Fibroblast of peridontal ligament (primary cell): ENCODE measurements around the gene CLUH.
"Not testable (repeated sequence)": the region's sequence is repeated elsewhere in the genome, so short reads cannot be mapped to it uniquely, and the experiment has no call there.

ENCODE experiments used
- DNase-seq: peaks from one replicate; pipeline ENCODE4 v3.0.0-alpha.2; 2010; ENCODE audit errors: extremely low read depth

Gene CLUH

DNA sequence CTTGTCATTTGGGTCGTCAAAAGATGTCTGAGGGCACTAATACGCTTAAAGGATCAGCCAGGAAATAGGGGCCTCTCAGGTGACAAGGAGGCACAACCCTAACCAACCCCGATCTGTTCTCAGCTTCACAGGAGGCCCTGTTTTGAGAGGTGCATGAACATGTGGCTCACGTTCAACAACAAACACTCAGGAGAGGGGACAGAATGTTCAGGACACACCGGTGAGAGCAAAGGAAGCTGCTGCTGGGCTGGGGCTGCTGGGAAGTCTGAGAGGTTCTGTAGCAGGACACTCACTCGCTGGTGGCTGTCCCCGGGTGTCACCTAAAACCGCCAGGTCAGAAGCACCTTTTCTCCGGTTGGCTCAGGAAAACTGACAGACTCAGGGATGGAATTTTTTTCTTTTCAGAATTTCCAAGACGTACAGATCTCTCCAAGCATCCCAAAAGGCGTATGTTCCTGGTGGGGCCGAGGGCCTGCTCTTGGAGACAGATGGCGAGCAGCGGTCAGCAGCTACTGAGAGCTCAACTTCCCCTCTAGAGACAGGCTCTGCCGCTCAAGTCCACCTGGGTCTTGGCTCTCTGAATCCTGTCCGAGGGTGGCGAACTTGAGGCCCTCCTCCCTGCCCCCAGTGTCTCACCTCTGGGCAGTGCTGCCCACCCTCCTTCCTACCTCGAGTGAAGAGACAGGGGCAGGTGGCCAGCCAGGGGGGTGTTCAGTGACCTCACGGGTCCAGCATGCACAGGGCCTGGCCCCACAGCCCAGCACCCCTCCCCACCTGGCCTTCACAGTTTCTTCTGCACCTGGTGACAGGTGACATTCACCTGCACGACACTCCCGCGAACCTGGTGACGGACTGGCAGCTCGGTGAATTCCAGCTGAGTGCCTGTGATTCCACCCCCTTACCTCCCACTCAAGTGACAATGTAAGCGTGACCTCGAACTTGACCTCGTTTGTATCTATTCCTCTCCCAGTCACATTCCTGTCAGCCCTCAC, 22.9 kb downstream of the CLUH start:
- no peak for DNase-seq

DNA sequence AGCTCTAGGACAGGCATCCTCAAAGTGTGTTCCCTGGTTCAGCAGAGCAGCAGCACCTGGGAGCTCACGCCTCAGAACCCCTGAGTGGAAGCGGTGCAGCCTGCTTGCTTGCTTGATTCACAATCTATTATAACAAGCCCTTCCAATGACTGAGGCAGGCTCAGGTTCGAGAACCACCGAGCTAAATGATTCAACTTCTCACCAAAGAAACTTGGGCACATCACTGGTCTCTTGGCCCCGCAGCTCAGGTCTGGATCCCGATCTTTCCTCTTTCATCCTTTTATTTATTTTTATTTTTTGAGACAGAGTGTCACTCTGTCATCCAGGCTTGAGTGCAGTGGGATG, 24.5 kb downstream of the CLUH start:
- DNase-seq: no peak

DNA sequence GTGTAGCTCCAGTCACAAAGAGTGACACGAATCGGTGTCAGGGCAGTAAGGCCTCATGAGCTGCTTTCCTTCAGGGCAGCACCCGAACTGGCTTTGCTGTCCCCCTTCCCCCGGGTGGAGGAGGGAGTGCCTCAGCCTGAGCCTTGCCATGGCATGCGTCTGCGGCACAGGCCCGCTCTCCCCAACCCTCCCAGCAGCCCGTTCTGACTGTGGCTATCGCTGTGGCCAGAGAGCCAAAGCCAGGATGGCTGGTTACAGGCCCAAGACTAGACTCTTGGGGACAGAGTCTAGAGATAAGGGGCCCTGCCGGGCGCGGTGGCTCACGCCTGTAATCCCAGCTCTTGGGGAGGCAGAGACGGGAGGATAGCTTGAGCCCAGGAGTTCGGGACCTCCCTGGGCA, 25.9 kb downstream of the CLUH start:
- no peak for DNase-seq

DNA sequence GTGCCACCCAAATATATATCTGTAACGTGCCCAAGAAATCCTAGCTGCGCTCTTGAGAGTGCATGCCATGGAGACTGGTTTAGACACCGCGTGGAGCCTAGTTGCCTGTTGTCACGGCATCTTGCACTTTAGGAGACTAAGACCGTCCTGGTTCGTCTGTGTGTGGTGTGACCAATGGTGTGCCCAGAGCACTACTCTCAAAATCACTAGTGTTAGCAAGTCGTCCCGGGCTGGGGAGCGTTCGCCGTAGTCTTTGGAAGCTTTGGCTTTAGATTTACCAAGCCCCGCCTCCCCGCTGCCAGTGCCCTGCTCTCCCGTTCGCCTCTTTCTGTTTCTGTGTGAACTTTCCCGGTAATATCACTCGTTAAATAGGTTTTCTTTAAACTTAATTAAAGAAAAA, 27.0 kb downstream of the CLUH start:
- DNase-seq: no peak

DNA sequence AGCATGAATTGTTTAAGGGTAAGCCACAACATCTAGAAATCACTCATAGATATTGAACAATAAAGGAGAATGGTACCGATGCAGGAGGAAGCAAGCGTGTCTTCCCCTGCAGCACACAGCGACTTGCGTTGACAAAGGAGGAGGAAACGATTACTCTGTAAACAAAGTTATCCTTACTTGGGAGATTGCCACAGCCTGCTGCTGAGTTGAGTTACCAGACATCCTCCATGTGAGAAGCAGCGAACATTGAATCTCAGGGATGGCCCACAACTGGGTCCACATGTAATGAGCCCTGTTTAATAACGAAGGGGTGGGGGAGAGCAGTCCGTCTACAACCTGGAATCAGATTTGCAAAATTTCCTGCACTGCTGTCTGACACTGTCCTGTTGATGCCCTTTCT, 27.7 kb downstream of the CLUH start:
- peak; percentile 65 for DNase-seq

DNA sequence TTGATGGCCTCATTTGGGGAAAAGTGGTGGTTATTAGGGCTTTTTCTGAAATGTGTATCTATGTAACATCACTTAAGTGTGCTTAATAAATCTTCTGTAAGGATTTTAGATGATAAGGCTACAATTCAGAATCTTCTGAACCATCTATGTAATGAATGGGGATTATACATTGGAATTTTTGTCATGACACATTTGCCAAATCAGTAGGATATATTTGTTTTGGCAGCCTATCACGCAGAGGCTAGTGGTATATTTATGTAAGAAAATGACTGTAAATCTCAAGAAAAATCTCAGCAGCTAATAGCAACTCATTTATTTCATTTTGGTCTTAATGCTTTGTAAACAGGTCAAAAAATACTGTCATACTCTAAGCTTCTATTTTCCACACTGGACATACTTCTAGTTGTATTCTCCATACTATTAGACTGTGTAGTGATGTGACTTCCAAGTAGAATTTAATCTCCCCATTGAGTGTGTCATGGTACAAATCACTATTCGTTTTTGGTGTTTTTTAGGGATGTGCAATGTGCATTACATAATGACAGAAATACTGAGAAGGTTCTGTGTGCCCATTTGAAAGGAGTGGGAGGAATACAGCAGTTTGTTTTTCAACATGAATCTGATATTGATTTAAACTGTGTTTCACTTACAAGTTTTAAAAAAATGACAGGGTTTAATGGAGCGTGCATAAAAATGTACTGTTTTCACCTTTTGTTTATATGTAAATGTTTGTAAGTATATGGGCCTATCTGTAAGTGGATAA, 29.2 kb downstream of the CLUH start:
- no peak for DNase-seq

DNA sequence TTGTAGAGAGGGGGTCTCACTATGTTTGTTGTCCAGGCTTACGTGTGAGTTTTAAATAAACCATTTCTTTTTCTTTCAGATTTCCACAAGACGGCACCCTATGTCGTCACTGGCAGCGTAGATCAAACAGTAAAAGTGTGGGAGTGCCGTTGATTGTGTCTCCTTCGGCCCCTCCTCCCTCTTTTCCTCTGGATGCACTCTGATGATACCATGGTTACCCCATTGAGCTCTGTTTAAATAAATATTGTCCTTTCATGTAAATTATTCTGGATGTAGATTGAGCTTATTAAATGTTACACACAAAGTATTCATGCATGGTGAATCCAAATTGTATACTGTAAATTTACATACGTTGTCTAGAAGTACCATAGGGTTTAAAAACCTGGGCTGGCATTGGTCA, 29.9 kb downstream of the CLUH start:
- no peak for DNase-seq

DNA sequence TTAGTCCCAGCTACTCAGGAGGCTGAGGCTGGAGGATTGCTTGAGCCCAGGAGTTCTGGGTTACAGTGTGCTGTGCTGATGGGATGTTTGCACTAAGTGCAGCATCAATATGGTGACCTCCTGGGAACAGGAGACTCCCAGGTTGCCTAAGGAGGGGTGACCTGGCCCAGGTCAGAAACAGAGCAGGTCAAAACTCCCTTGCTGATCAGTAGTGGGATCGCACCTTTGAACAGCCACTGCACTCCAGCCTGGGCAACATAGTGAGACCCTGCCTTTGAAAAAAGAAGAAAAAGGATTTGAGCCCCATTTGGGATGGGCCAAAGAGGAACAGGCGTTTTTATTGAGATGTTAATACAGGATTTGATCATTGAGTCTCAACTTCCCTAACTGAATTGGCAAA, 30.6 kb downstream of the CLUH start:
- no peak for DNase-seq

DNA sequence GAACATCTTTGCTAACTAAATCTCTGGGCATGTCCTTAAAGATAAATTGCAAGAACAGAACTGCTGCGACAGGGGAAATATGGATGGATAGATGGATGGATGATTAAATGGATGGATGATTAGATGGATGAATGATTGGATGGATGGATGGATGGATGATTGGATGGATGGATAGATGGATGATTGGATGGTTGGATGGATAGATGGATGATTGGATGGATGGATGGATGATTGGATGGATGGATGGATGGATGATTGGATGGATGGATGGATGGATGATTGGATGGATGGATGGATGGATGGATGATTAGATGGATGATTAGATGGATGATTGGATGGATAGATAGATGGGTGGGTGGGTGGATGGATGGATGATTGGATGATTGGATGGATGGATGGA, 32.3 kb downstream of the CLUH start:
- DNase-seq: not testable (repeated sequence)

DNA sequence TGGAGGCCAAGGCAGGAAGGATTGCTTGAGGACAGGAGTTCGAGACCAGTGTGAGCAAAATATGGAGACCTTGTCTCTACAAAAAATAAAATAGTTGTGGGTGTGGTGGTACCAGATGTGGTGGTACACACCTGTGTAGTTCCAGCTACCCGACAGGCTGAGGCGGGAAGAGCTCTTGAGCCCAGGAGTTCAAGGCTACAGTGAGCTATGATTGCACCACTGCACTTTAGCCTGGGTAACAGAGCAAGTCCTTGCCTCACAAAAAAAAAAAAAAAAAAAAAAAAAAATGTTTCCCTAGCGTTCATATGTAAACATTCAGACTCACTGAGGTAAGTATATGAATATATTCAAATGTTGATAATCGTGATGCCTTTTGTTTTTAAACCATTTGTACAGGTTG, 39.5 kb downstream of the CLUH start:
- no peak for DNase-seq

DNA sequence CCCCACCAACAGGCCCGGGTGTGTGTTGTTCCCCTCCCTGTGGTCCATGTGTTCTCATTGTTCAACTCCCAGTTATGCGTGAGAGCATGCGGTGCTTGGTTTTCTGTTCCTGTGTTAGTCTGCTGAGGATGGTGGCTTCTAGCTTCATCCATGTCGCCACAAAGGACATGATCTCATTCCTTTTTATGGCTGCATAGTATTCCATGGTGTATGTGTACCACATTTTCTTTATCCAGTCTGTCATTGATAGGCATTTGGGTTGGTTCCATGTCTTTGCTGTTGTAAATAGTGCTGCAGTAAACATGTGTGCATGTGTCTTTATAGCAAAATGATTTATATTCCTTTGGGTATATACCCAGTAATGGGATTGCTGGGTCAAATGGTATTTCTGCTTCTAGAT, 51.2 kb downstream of the CLUH start:
- DNase-seq: not testable (repeated sequence)

DNA sequence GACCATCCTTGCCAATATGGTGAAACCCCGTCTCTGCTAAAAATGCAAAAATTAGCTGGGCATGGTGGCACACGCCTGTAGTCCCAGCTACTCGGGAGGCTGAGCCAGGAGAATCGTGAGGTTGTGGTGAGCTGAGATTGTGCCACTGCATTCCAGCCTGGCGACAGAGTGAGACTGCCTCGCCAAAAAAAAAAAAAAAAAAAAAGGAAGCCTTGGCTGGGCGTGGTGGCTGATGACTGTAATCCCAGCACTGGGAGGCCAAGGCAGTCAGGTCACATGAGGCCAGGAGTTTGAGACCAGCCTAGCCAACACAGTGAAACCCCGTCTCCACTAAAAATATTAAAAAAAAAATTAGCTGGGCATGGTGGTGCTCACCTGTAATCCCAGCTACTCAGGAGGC, 52.2 kb downstream of the CLUH start:
- DNase-seq: peak; percentile 56

DNA sequence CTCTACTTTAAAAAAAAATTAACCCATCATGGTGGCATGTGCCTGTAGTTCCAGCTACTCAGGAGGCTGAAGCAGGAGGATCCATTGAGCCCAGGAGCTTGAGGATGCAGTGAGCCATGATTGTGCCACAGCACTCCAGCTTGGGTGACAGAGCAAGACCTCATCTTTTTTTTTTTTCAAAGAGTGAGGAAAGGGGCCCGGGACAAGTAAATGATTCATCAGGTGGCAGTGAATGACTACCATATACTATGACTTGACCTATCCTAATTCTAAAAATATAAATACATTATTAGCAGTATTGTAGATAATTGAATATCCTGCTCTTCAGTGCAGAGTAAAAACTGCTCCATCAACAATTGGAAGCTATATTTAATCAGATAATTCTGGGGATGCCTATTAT, 55.3 kb downstream of the CLUH start:
- DNase-seq: no peak

DNA sequence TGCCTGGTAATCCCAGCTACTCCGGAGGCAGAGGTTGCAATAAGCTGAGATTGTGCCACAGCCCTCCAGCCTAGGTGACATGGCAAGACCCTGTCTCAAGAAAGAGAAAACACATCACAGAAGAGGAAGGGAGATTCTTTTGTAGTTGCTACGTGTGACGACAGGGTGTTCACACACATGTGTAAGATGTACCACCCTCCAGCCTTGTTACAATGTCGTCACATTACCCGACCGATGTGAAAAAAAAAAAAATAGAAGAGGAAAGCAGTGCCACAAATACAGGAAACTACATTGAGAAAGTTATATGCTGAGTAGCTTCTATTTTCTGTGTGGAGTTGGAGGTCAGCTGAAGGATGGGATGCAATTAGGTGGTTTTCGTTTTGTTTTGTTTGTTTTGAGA, 56.0 kb downstream of the CLUH start:
- no peak for DNase-seq

DNA sequence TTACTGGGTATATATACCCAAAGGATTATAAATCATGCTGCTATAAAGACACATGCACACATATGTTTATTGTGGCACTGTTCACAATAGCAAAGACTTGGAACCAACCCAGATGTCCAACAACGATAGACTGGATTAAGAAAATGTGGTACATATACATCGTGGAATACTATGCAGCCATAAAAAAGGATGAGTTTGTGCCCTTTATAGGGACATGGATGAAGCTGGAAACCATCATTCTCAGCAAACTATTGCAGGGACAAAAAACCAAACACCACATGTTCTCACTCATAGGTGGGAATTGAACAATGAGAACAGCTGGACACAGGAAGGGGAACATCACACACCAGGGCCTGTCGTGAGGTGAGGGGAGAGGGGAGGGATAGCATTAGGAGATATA, 58.7 kb downstream of the CLUH start:
- DNase-seq: not testable (repeated sequence)

DNA sequence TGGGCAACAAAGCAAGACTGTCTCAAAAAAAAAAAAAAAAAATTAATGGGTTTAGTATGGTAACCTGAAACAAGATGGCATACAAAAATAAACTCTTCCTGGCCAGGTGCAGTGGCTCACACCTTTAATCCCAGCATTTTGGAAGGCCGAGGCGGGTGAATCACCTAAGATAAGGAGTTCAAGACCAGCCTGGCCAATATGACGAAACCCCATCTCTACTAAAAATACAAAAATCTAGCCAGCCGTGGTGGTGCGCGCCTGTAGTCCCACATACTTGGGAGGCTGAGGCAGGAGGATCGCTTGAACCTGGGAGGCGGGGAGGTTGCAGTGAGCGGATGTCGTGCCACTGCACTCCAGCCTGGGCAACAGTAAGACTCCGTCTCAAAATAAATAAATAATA, 62.4 kb downstream of the CLUH start:
- DNase-seq: no peak

DNA sequence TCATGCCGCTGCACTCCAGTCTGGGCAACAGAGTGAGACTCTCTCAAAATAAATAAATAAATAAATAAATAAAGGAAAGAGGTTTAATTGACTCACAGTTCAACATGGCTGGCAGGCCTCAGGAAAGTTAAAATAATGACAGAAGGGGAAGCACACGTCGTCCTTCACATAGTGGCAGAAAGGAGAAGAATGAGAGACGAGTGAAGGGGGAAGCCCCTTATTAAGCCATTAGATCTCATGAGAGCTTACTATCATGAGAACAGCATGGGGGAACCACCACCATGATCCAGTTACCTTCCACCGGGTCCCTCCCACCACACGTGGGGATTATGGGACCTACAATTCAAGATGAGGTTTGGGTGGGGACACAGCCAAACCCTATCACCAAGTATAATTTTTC, 63.6 kb downstream of the CLUH start:
- no peak for DNase-seq

DNA sequence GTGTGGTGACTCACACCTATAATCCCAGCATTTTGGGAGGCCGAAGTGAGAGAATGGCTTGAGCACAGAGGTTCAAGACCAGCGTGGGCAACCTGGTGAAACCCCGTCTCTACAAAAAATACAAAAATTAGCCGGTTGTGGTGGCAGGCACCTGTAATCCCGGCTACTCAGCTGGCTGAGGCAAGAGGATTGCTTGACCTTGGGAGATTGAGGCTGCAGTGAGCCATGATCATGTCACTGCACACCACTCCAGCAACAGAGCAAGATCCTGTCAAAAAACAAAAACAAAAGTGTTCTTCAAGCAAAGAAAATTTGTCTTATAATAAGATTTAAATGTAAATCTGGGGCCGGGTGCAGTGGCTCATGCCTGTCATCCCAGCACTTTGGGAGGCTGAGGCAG, 66.6 kb downstream of the CLUH start:
- DNase-seq: no peak
